CD4-positive, alpha-beta T cell (primary cell): ENCODE measurements around the gene TOGARAM2. TPM values are rescaled to one million over a fixed set of nuclear protein-coding genes. Genes with fewer than 3 reads are reported as not detected.

ENCODE experiments used
- ATAC-seq: fragments of 200-7000 bp; cut with Tn5 transposase; one replicate; pipeline ENCODE4 v1.10.0; 2022; ENCODE audit warnings: mild to moderate bottlenecking; ENCODE audit not compliant: poor library complexity
- CTCF ChIA-PET: fragments of 350-600 bp; sonication (Branson Sonifier 250); formaldehyde crosslinking; loops from one replicate; lab custom pipeline; 2021; ENCODE audit warnings: antibody characterized with exemption, inconsistent platforms; lab: Charles Lee
- POLR2A ChIA-PET: fragments of 350-600 bp; sonication (Branson Sonifier 250); formaldehyde crosslinking; loops from one replicate; lab custom pipeline; 2021; ENCODE audit warnings: antibody characterized with exemption, inconsistent platforms; lab: Charles Lee
- DNase-seq, 14 experiments: peaks; one replicate each; pipeline ENCODE4 v3.0.0-alpha.2; 2013 to 2020; ENCODE audit warnings: mixed read lengths in 2 of 14
- H3K27ac ChIP-seq, 2 donors: one replicate each; pipeline versions ENCODE4 v1.5.1 to v1.7.0; 2013; ENCODE audit warnings: low read length in 2 of 2, low read depth in 1 of 2, mild to moderate bottlenecking in 1 of 2
- H3K27me3 ChIP-seq, 2 experiments: 1 replicate in 1 of 2; 2 replicates in 1 of 2; pipeline versions ENCODE4 v1.6.1 to v1.7.0; 2013; ENCODE audit warnings: low read length in 2 of 2, control low read depth in 1 of 2, mild to moderate bottlenecking in 1 of 2, moderate library complexity in 1 of 2; ENCODE audit not compliant: insufficient read depth in 2 of 2, control insufficient read depth in 1 of 2
- H3K36me3 ChIP-seq: one replicate; pipeline ENCODE4 v1.6.1; 2013; ENCODE audit warnings: low read length, control low read depth; ENCODE audit not compliant: insufficient read depth
- H3K4me1 ChIP-seq: one replicate; pipeline ENCODE4 v1.6.1; 2013; ENCODE audit warnings: low read length, control low read depth; ENCODE audit not compliant: insufficient read depth
- H3K4me3 ChIP-seq: one replicate; pipeline ENCODE4 v1.5.1; 2013; ENCODE audit warnings: mild to moderate bottlenecking, low read length, moderate library complexity
- H3K9me3 ChIP-seq, 2 experiments: 1 replicate in 1 of 2; 2 replicates in 1 of 2; pipeline versions ENCODE4 v1.6.1 to v1.7.0; 2013; ENCODE audit warnings: low read length in 2 of 2, mild to moderate bottlenecking in 2 of 2, control low read depth in 1 of 2, moderate library complexity in 1 of 2; ENCODE audit not compliant: control insufficient read depth in 1 of 2, insufficient read depth in 1 of 2
- H3K27ac Mint-ChIP-seq: one replicate; pipeline ENCODE4 v1.8.0; 2020; ENCODE audit warnings: mixed read lengths
- H3K27me3 Mint-ChIP-seq: one replicate; pipeline ENCODE4 v1.8.0; 2021; ENCODE audit warnings: mixed read lengths
- H3K36me3 Mint-ChIP-seq: one replicate; pipeline ENCODE4 v1.8.0; 2021; ENCODE audit warnings: low read depth, mixed read lengths
- H3K4me1 Mint-ChIP-seq: one replicate; pipeline ENCODE4 v1.8.0; 2021; ENCODE audit warnings: low read depth, mixed read lengths
- H3K4me3 Mint-ChIP-seq: one replicate; pipeline ENCODE4 v1.8.0; 2020; ENCODE audit warnings: mild to moderate bottlenecking, mixed read lengths
- H3K9me3 Mint-ChIP-seq: one replicate; pipeline ENCODE4 v1.8.0; 2020; ENCODE audit warnings: mixed read lengths
- CTCF ChIP-seq: fragments of 200-600 bp; IDR thresholded peaks from one replicate; pipeline ENCODE4 v1.8.0; 2022; ENCODE audit warnings: antibody characterized with exemption, mild to moderate bottlenecking
- intact Hi-C, 2 experiments: fragments of 100-400 bp; cut with DNase I in 1 of 2; cut with micrococcal nuclease in 1 of 2; formaldehyde crosslinking; loops; one replicate each; pipeline versions ENCODE4 v1.15.1 to v1.9.0; 2023 to 2025; cut with DNase I, micrococcal nuclease
- total RNA-seq, 174 experiments: library from RNA in 2 of 174; stranded (reverse) in 2 of 174; gene quantifications; one replicate each; pipeline ENCODE4 v1.2.3 and lab custom pipeline; 2021 to 2026

TOGARAM2 gene
- total RNA-seq, 2 experiments from 2014 or later: 2.0 to 2.3 TPM

- POLR2A ChIA-PET: no interaction called here
- H3K36me3 ChIP-seq: no peaks in the 10 kb centered on the region
- DNase-seq (no peak), ATAC-seq (no peak)
- peaks cover 1% of the 10 kb centered on the region for H3K4me1 ChIP-seq
- Mint-ChIP-seq H3K4me3 (no peak overlapping the region), H3K27ac (no peak overlapping the region), H3K36me3 (no peaks in the 10 kb centered on the region), H3K27me3 (no peaks in the 10 kb centered on the region), H3K9me3 (no peaks in the 10 kb centered on the region), H3K4me1 (no peaks in the 10 kb centered on the region)
- no peak overlapping the region for H3K27ac ChIP-seq
- no peaks in the 10 kb centered on the region for H3K9me3 ChIP-seq
- H3K27me3 ChIP-seq: no peaks in the 10 kb centered on the region
- TF ChIP-seq CTCF: no peak
- no peak overlapping the region for H3K4me3 ChIP-seq
- intact Hi-C loops: no loop called here
- CTCF ChIA-PET: no interaction called here
Measured at GRCh38 chr2:29023188-29023587, 42.1 kb downstream of the TOGARAM2 start.

- CTCF ChIA-PET: no interaction called here
- no peaks in the 10 kb centered on the region for H3K4me1 Mint-ChIP-seq
- no peak overlapping the region for H3K4me3 Mint-ChIP-seq
- no peaks in the 10 kb centered on the region for H3K4me1 ChIP-seq
- H3K9me3 ChIP-seq: no peaks in the 10 kb centered on the region
- no peak for ATAC-seq
- POLR2A ChIA-PET: interaction anchor here (0.6 to 2.3 kb wide), 2 partner anchors 10 to 17 kb away, joined by 3 to 8 read pairs; no protein-coding TSS in a partner anchor
- no peak overlapping the region for H3K27ac ChIP-seq
- no peaks in the 10 kb centered on the region for H3K27me3 Mint-ChIP-seq
- H3K27me3 ChIP-seq: no peaks in the 10 kb centered on the region
- intact Hi-C loops: no loop called here
- no peak for DNase-seq
- H3K9me3 Mint-ChIP-seq: no peaks in the 10 kb centered on the region
- no peak for TF ChIP-seq CTCF
- H3K36me3 Mint-ChIP-seq: no peaks in the 10 kb centered on the region
- no peak overlapping the region for H3K27ac Mint-ChIP-seq
- H3K4me3 ChIP-seq: no peak overlapping the region
- H3K36me3 ChIP-seq: no peaks in the 10 kb centered on the region
Measured at GRCh38 chr2:29024882-29025430, 43.9 kb downstream of the TOGARAM2 start.

- POLR2A ChIA-PET: interaction anchor here (1.5 to 2.3 kb wide), 2 partner anchors 11 to 61 kb away, joined by 4 to 8 read pairs; no protein-coding TSS in a partner anchor
- no peak for TF ChIP-seq CTCF
- Histone ChIP-seq H3K27ac (no peak overlapping the region), H3K27me3 (no peaks in the 10 kb centered on the region), H3K9me3 (no peaks in the 10 kb centered on the region), H3K4me3 (no peak overlapping the region), H3K4me1 (no peaks in the 10 kb centered on the region), H3K36me3 (no peaks in the 10 kb centered on the region)
- no peaks in the 10 kb centered on the region for H3K9me3 Mint-ChIP-seq
- DNase-seq (no peak), ATAC-seq (no peak)
- intact Hi-C loops: no loop called here
- no peaks in the 10 kb centered on the region for H3K27me3 Mint-ChIP-seq
- no peaks in the 10 kb centered on the region for H3K4me1 Mint-ChIP-seq
- H3K4me3 Mint-ChIP-seq: no peak overlapping the region
- H3K36me3 Mint-ChIP-seq: no peaks in the 10 kb centered on the region
- CTCF ChIA-PET: no interaction called here
- H3K27ac Mint-ChIP-seq: no peak overlapping the region
Measured at GRCh38 chr2:29025711-29026110, 44.6 kb downstream of the TOGARAM2 start.
